Nephron progenitor cell (in vitro differentiated cells): Measurements from ENCODE around the gene ATP9B.

Experiments
- DNase-seq: peaks from one replicate; pipeline ENCODE4 v3.0.0; 2021
- H3K27ac Mint-ChIP-seq: 2 replicates; pipeline ENCODE4 v1.8.0; 2021; ENCODE audit warnings: mild to moderate bottlenecking, moderate library complexity, mixed read lengths
- H3K27me3 Mint-ChIP-seq: 2 replicates; pipeline ENCODE4 v1.8.0; 2021; ENCODE audit warnings: mild to moderate bottlenecking, low read depth, mixed read lengths; ENCODE audit not compliant: poor library complexity
- H3K36me3 Mint-ChIP-seq: 2 replicates; pipeline ENCODE4 v1.8.0; 2021; ENCODE audit warnings: low read depth, mixed read lengths
- H3K4me1 Mint-ChIP-seq: 2 replicates; pipeline ENCODE4 v1.8.0; 2021; ENCODE audit warnings: mixed read lengths
- H3K4me3 Mint-ChIP-seq: 2 replicates; pipeline ENCODE4 v1.8.0; 2021; ENCODE audit warnings: mild to moderate bottlenecking, moderate library complexity, mixed read lengths
- H3K9me3 Mint-ChIP-seq: 2 replicates; pipeline ENCODE4 v1.8.0; 2021; ENCODE audit warnings: mild to moderate bottlenecking, moderate library complexity, mixed read lengths
- CTCF ChIP-seq: fragments of 200-600 bp; sonication (generic); IDR thresholded peaks from 2 replicates; pipeline ENCODE4 v1.5.0; 2021; ENCODE audit warnings: antibody characterized with exemption

ATP9B gene

GRCh38 chr18:79241755-79242154 lies 172.6 kb downstream of the ATP9B start:
- no peak for TF ChIP-seq CTCF
- Mint-ChIP-seq H3K36me3 (peaks cover 6% of the 10 kb centered on the region), H3K4me3 (no peak overlapping the region), H3K4me1 (peaks cover 38% of the 10 kb centered on the region), H3K27ac (no peak overlapping the region), H3K27me3 (no peaks in the 10 kb centered on the region), H3K9me3 (no peaks in the 10 kb centered on the region)
- DNase-seq: no peak

- Mint-ChIP-seq H3K9me3 (no peaks in the 10 kb centered on the region), H3K36me3 (peaks cover 6% of the 10 kb centered on the region), H3K27me3 (no peaks in the 10 kb centered on the region), H3K4me3 (no peak overlapping the region), H3K4me1 (peaks cover 43% of the 10 kb centered on the region), H3K27ac (no peak overlapping the region)
- TF ChIP-seq CTCF: no peak
- DNase-seq: no peak
Observed at GRCh38 chr18:79242246-79242645, 173.1 kb downstream of the ATP9B start.

GRCh38 chr18:79245517-79246001 lies 176.4 kb downstream of the ATP9B start:
- no peak overlapping the region for H3K27ac Mint-ChIP-seq

GRCh38 chr18:79246309-79247108 lies 177.3 kb downstream of the ATP9B start:
- H3K4me1 Mint-ChIP-seq: peaks cover 57% of the 10 kb centered on the region
- TF ChIP-seq CTCF: peak; percentile 91
- DNase-seq: peak; percentile 83
- H3K27me3 Mint-ChIP-seq: no peaks in the 10 kb centered on the region
- peak overlapping the region; percentile 64 for H3K4me3 Mint-ChIP-seq
- H3K36me3 Mint-ChIP-seq: no peaks in the 10 kb centered on the region
- H3K9me3 Mint-ChIP-seq: no peaks in the 10 kb centered on the region
- no peak overlapping the region for H3K27ac Mint-ChIP-seq

More at GRCh38 chr18:79245517-79246001, 176.4 kb downstream of the ATP9B start:
- H3K9me3 Mint-ChIP-seq: no peaks in the 10 kb centered on the region
- H3K4me1 Mint-ChIP-seq: peaks cover 53% of the 10 kb centered on the region
- H3K36me3 Mint-ChIP-seq: no peaks in the 10 kb centered on the region
- TF ChIP-seq CTCF: no peak
- DNase-seq: no peak
- H3K4me3 Mint-ChIP-seq: no peak overlapping the region
- H3K27me3 Mint-ChIP-seq: no peaks in the 10 kb centered on the region

- Mint-ChIP-seq H3K4me1 (peaks cover 60% of the 10 kb centered on the region), H3K36me3 (peaks cover 4% of the 10 kb centered on the region)
Observed at GRCh38 chr18:79248495-79249060, 179.4 kb downstream of the ATP9B start.

More at GRCh38 chr18:79248495-79249060, 179.4 kb downstream of the ATP9B start:
- Mint-ChIP-seq H3K9me3 (no peaks in the 10 kb centered on the region), H3K27me3 (no peaks in the 10 kb centered on the region), H3K27ac (peak overlapping the region; percentile 40), H3K4me3 (no peak overlapping the region)
- no peak for TF ChIP-seq CTCF
- no peak for DNase-seq
